HEK293 (cell line): ENCODE measurements around the gene TKTL1.

Experiments
- AEBP2 ChIP-seq: fragments of 450-650 bp; formaldehyde crosslinking; IDR thresholded peaks from 2 replicates; pipeline ENCODE4 v1.5.1; 2016; ENCODE audit warnings: missing biosample characterization, missing genetic modification characterization, borderline replicate concordance
- BCL11A ChIP-seq: fragments of 450-650 bp; formaldehyde crosslinking; IDR thresholded peaks from 2 replicates; pipeline ENCODE4 v1.5.1; 2016; ENCODE audit warnings: low read depth, missing biosample characterization, missing genetic modification characterization
- GLIS1 ChIP-seq: fragments of 450-650 bp; formaldehyde crosslinking; IDR thresholded peaks from 2 replicates; pipeline ENCODE4 v1.5.1; 2016; ENCODE audit warnings: missing biosample characterization, missing genetic modification characterization
- KLF7 ChIP-seq: fragments of 450-650 bp; formaldehyde crosslinking; IDR thresholded peaks from 2 replicates; pipeline ENCODE4 v1.5.1; 2016; ENCODE audit warnings: missing biosample characterization, missing genetic modification characterization, borderline replicate concordance
- MEIS1 ChIP-seq: sonication (generic); formaldehyde crosslinking; IDR thresholded peaks from 2 replicates; pipeline ENCODE4 v1.8.1; 2022; ENCODE audit warnings: missing genetic modification reagents, mild to moderate bottlenecking, borderline replicate concordance
- OSR2 ChIP-seq: fragments of 450-650 bp; formaldehyde crosslinking; IDR thresholded peaks from 2 replicates; pipeline ENCODE4 v1.5.1; 2016; ENCODE audit warnings: missing biosample characterization, missing genetic modification characterization
- PRDM1 ChIP-seq: fragments of 450-650 bp; formaldehyde crosslinking; IDR thresholded peaks from 2 replicates; pipeline ENCODE4; 2016; ENCODE audit warnings: missing biosample characterization, missing genetic modification characterization
- SALL2 ChIP-seq: fragments of 450-650 bp; formaldehyde crosslinking; IDR thresholded peaks from 2 replicates; pipeline ENCODE4 v1.5.0; 2017; ENCODE audit warnings: missing biosample characterization, mild to moderate bottlenecking, missing genetic modification characterization, borderline replicate concordance
- SETDB1 ChIP-seq: IDR thresholded peaks from one replicate; pipeline ENCODE4 v1.6.1; 2017; ENCODE audit warnings: mild to moderate bottlenecking, low read length, moderate library complexity, mixed read lengths; ENCODE audit not compliant: insufficient read length
- WT1 ChIP-seq: fragments of 450-650 bp; formaldehyde crosslinking; IDR thresholded peaks from 2 replicates; pipeline ENCODE4 v1.5.1; 2016; ENCODE audit warnings: missing biosample characterization, missing genetic modification characterization
- ZBTB20 ChIP-seq: fragments of 450-650 bp; formaldehyde crosslinking; IDR thresholded peaks from 2 replicates; pipeline ENCODE4 v1.5.1; 2016; ENCODE audit warnings: missing biosample characterization, missing genetic modification characterization
- ZBTB26 ChIP-seq: fragments of 450-650 bp; formaldehyde crosslinking; optimal IDR thresholded peaks from 2 replicates; pipeline ENCODE3; 2016; ENCODE audit warnings: missing biosample characterization, mild to moderate bottlenecking, missing genetic modification characterization
- ZBTB44 ChIP-seq: fragments of 450-650 bp; IDR thresholded peaks from 2 replicates; pipeline ENCODE4 v1.5.1; 2018; ENCODE audit warnings: missing biosample characterization, mild to moderate bottlenecking, missing genetic modification characterization
- ZBTB48 ChIP-seq: fragments of 450-650 bp; formaldehyde crosslinking; IDR thresholded peaks from 2 replicates; pipeline ENCODE4 v1.5.1; 2016; ENCODE audit warnings: missing biosample characterization, missing genetic modification characterization
- ZBTB8A ChIP-seq: fragments of 450-650 bp; formaldehyde crosslinking; IDR thresholded peaks from 2 replicates; pipeline ENCODE4 v1.5.1; 2016; ENCODE audit warnings: missing biosample characterization, missing genetic modification characterization
- ZEB2 ChIP-seq: fragments of 450-650 bp; formaldehyde crosslinking; IDR thresholded peaks from 2 replicates; pipeline ENCODE4 v1.5.1; 2016; ENCODE audit warnings: missing biosample characterization, missing genetic modification characterization
- ZFP37 ChIP-seq: fragments of 450-650 bp; formaldehyde crosslinking; IDR thresholded peaks from 2 replicates; pipeline ENCODE4 v1.5.1; 2016; ENCODE audit warnings: missing biosample characterization, missing genetic modification characterization
- ZNF132 ChIP-seq: fragments of 450-650 bp; formaldehyde crosslinking; IDR thresholded peaks from 2 replicates; pipeline ENCODE4 v1.5.1; 2017; ENCODE audit warnings: missing biosample characterization, missing genetic modification characterization, borderline replicate concordance
- ZNF138 ChIP-seq: fragments of 450-650 bp; formaldehyde crosslinking; IDR thresholded peaks from 2 replicates; pipeline ENCODE4 v1.5.1; 2016; ENCODE audit warnings: missing biosample characterization, missing genetic modification characterization, borderline replicate concordance
- ZNF18 ChIP-seq: fragments of 450-650 bp; formaldehyde crosslinking; IDR thresholded peaks from 2 replicates; pipeline ENCODE4 v1.5.1; 2016; ENCODE audit warnings: missing biosample characterization, missing genetic modification characterization
- ZNF184 ChIP-seq: fragments of 450-650 bp; IDR thresholded peaks from 2 replicates; pipeline ENCODE4 v1.5.1; 2018; ENCODE audit warnings: missing biosample characterization, mild to moderate bottlenecking, missing genetic modification characterization
- ZNF2 ChIP-seq: fragments of 450-650 bp; formaldehyde crosslinking; IDR thresholded peaks from 2 replicates; pipeline ENCODE4 v1.5.1; 2016; ENCODE audit warnings: missing biosample characterization, missing genetic modification characterization
- ZNF274 ChIP-seq, 2 experiments: fragments of 200-500 bp in 1 of 2; fragments of 450-650 bp in 1 of 2; sonication (Bioruptor generic) in 1 of 2; formaldehyde crosslinking in 1 of 2; IDR thresholded peaks; 2 replicates each; pipeline versions ENCODE4 v1.5.1 to v1.6.1; 2014 to 2016; ENCODE audit warnings: borderline replicate concordance in 1 of 2, inconsistent platforms in 1 of 2, low read length in 1 of 2, missing biosample characterization in 1 of 2, missing genetic modification characterization in 1 of 2
- ZNF335 ChIP-seq: fragments of 450-650 bp; formaldehyde crosslinking; conservative IDR thresholded peaks from 2 replicates; pipeline ENCODE4 v1.5.1; 2016; ENCODE audit warnings: missing biosample characterization, missing genetic modification characterization
- ZNF37A ChIP-seq: fragments of 450-650 bp; IDR thresholded peaks from 2 replicates; pipeline ENCODE4 v1.5.1; 2018; ENCODE audit warnings: missing biosample characterization, missing genetic modification characterization
- ZNF514 ChIP-seq: fragments of 450-650 bp; formaldehyde crosslinking; IDR thresholded peaks from 2 replicates; pipeline ENCODE4 v1.5.1; 2016; ENCODE audit warnings: missing biosample characterization, missing genetic modification characterization
- ZNF549 ChIP-seq: fragments of 450-650 bp; IDR thresholded peaks from 2 replicates; pipeline ENCODE4 v1.5.1; 2018; ENCODE audit warnings: missing biosample characterization, missing genetic modification characterization, mild to moderate bottlenecking, inconsistent platforms, moderate library complexity
- ZNF571 ChIP-seq: fragments of 450-650 bp; formaldehyde crosslinking; IDR thresholded peaks from 2 replicates; pipeline ENCODE4 v1.5.0; 2017; ENCODE audit warnings: missing biosample characterization, missing genetic modification characterization
- ZNF626 ChIP-seq: fragments of 450-650 bp; sonication (Bioruptor Pico); formaldehyde crosslinking; IDR thresholded peaks from 2 replicates; pipeline ENCODE4 v1.5.1; 2018; ENCODE audit warnings: missing biosample characterization, missing genetic modification characterization, inconsistent platforms
- ZNF629 ChIP-seq: fragments of 450-650 bp; formaldehyde crosslinking; IDR thresholded peaks from 2 replicates; pipeline ENCODE4 v1.5.1; 2017; ENCODE audit warnings: missing biosample characterization, missing genetic modification characterization
- ZNF660 ChIP-seq: fragments of 450-650 bp; IDR thresholded peaks from 2 replicates; pipeline ENCODE4 v1.5.1; 2018; ENCODE audit warnings: missing biosample characterization, mild to moderate bottlenecking, missing genetic modification characterization
- ZNF677 ChIP-seq: fragments of 450-650 bp; IDR thresholded peaks from 2 replicates; pipeline ENCODE4 v1.5.0; 2018; ENCODE audit warnings: missing biosample characterization, mild to moderate bottlenecking, missing genetic modification characterization, moderate library complexity
- ZNF777 ChIP-seq: fragments of 450-650 bp; formaldehyde crosslinking; IDR thresholded peaks from 2 replicates; pipeline ENCODE4 v1.5.1; 2017; ENCODE audit warnings: missing biosample characterization, missing genetic modification characterization, borderline replicate concordance
- ZSCAN23 ChIP-seq: fragments of 450-650 bp; formaldehyde crosslinking; IDR thresholded peaks from 2 replicates; pipeline ENCODE4 v1.5.1; 2016; ENCODE audit warnings: missing biosample characterization, missing genetic modification characterization

The TKTL1 gene

GRCh38 chrX:154369449-154370299, 74.1 kb downstream of the TKTL1 start (continued):
- TF ChIP-seq ZBTB44 (tag by site-specific recombination) (no peak), ZFP37 (tag by site-specific recombination) (no peak), KLF7 (peak; percentile 24; the same call in 1 of the 2 replicates), BCL11A (tag by site-specific recombination) (no peak), ZNF660 (tag by site-specific recombination) (0 out of 2 replicates have a peak, but pooled peaks have one; percentile 30), MEIS1 (CRISPR knock-in tag) (no peak), ZEB2 (no peak), ZNF184 (tag by site-specific recombination) (no peak), ZNF549 (no peak), ZBTB48 (tag by site-specific recombination) (no peak), OSR2 (no peak), ZSCAN23 (tag by site-specific recombination) (no peak), ZNF18 (tag by site-specific recombination) (no peak), ZNF138 (tag by site-specific recombination) (no peak), GLIS1 (tag by site-specific recombination) (peak; percentile 92), ZNF37A (tag by site-specific recombination) (no peak), SALL2 (tag by site-specific recombination) (no peak), WT1 (tag by site-specific recombination) (peak; percentile 75), ZNF629 (no peak), ZBTB26 (no peak), ZNF514 (tag by site-specific recombination) (no peak), ZNF132 (tag by site-specific recombination) (no peak), AEBP2 (tag by site-specific recombination) (no peak), ZNF677 (tag by site-specific recombination) (no peak), ZNF335 (tag by site-specific recombination) (no peak), ZBTB20 (tag by site-specific recombination) (peak; percentile 60; the same call in 1 of the 2 replicates), PRDM1 (tag by site-specific recombination) (no peak), ZNF626 (tag by site-specific recombination) (no peak), ZNF571 (no peak), ZBTB8A (peak; percentile 48; the same call in 1 of the 2 replicates), ZNF2 (peak; percentile 93), SETDB1 (no peak), ZNF777 (tag by site-specific recombination) (no peak), ZNF274 (IDR thresholded peaks at IDR 0.05; ENCODE audit: low read length) (no peak), ZNF274 (tag by site-specific recombination; IDR thresholded peaks at IDR 0.05; ENCODE audit: borderline replicate concordance) (no peak)
